Limb (tissue), 2 donors: ENCODE results near the gene ZNF32.

Experiments
- DNase-seq, 2 donors: peaks; one replicate each; pipeline ENCODE4 v3.0.0-alpha.2; 2016; ENCODE audit errors: extremely low spot score in 2 of 2

ZNF32 gene

GRCh38 chr10:43648398-43649184 lies at the start of gene ZNF32:
Gene ZNF32, minus strand, starts transcription at chr10:43648881. Its CDS starts 2,748 bp downstream, at chr10:43646133.
- peak; percentile 82 to 92 for DNase-seq

GRCh38 chr10:43698156-43698555 lies 49.5 kb upstream of the ZNF32 start:
- no peak for DNase-seq

- DNase-seq: no peak
Measured at GRCh38 chr10:43696909-43697483, 48.3 kb upstream of the ZNF32 start.

GRCh38 chr10:43695730-43696129 lies 47.0 kb upstream of the ZNF32 start:
- no peak for DNase-seq

- DNase-seq: no peak
Measured at GRCh38 chr10:43695321-43695720, 46.6 kb upstream of the ZNF32 start.

GRCh38 chr10:43694526-43694925 lies 45.8 kb upstream of the ZNF32 start:
- DNase-seq: no peak

GRCh38 chr10:43693602-43694001 lies 44.9 kb upstream of the ZNF32 start:
- no peak for DNase-seq

GRCh38 chr10:43692051-43692825 lies 43.6 kb upstream of the ZNF32 start:
- no peak for DNase-seq

GRCh38 chr10:43691485-43691884 lies 42.8 kb upstream of the ZNF32 start:
- DNase-seq: no peak

- DNase-seq: peak; percentile 81 to 96
Measured at GRCh38 chr10:43689955-43690771, 41.5 kb upstream of the ZNF32 start.

GRCh38 chr10:43689618-43689954 lies 40.9 kb upstream of the ZNF32 start:
- DNase-seq: peak in 1 of 2 donors; percentile 73

GRCh38 chr10:43689007-43689491 lies 40.4 kb upstream of the ZNF32 start:
- DNase-seq: no peak

GRCh38 chr10:43688348-43688892 lies 39.7 kb upstream of the ZNF32 start:
- DNase-seq: no peak

- DNase-seq: no peak
Measured at GRCh38 chr10:43687373-43687772, 38.7 kb upstream of the ZNF32 start.

- no peak for DNase-seq
Measured at GRCh38 chr10:43686414-43686813, 37.7 kb upstream of the ZNF32 start.

- DNase-seq: no peak
Measured at GRCh38 chr10:43685744-43686143, 37.1 kb upstream of the ZNF32 start.

GRCh38 chr10:43684292-43684559 lies 35.5 kb upstream of the ZNF32 start:
- DNase-seq: no peak

- no peak for DNase-seq
Measured at GRCh38 chr10:43683451-43684291, 35.0 kb upstream of the ZNF32 start.

- DNase-seq: no peak
Measured at GRCh38 chr10:43682956-43683355, 34.3 kb upstream of the ZNF32 start.

GRCh38 chr10:43681721-43682120 lies 33.0 kb upstream of the ZNF32 start:
- no peak for DNase-seq

- DNase-seq: no peak
Measured at GRCh38 chr10:43681220-43681619, 32.5 kb upstream of the ZNF32 start.
